Measurements from ENCODE around the gene THAP4.

DNA sequence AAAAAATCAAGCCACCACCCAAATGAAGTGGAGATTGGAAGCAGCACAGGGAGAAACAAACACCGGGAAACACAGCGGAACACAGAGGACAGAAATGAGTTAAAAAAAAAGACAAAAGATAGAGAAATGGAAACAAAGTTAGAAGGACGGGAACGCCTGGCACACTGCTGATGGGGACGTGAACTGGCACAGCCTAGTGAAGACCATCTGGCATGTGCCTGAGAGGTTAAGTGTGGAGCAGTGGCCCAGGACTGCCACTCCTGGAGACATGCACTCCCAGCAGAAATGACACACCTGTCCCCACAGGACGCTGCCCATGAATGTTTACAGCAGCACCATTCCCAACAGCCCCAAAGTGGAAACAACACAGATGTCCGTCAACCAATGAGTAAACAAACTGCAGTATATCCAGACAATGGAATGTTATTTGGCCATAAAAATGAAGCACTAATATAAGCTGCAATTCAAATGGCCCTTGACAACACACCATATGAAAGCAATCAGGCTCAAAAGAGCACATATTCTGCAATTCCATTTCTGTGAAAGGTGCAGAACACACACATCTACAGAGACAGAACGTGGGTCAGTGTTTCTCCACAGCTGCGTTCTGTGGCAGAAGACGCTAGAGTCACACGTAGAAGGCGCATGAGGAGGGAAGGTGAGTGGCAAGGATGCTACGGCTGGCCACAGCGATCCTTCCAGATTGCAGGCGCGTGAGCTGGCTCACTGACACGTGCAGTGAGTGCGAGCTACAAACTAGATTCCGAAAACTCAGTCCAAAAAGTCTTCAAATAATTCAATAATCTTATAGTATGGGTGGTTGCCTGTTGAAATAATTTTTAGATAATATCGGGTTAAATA lies 24.6 kb downstream of the THAP4 start:
- TF ChIP-seq, protein P1, sequence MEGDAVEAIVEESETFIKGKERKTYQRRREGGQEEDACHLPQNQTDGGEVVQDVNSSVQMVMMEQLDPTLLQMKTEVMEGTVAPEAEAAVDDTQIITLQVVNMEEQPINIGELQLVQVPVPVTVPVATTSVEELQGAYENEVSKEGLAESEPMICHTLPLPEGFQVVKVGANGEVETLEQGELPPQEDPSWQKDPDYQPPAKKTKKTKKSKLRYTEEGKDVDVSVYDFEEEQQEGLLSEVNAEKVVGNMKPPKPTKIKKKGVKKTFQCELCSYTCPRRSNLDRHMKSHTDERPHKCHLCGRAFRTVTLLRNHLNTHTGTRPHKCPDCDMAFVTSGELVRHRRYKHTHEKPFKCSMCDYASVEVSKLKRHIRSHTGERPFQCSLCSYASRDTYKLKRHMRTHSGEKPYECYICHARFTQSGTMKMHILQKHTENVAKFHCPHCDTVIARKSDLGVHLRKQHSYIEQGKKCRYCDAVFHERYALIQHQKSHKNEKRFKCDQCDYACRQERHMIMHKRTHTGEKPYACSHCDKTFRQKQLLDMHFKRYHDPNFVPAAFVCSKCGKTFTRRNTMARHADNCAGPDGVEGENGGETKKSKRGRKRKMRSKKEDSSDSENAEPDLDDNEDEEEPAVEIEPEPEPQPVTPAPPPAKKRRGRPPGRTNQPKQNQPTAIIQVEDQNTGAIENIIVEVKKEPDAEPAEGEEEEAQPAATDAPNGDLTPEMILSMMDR (IDR thresholded peaks at IDR 0.05): no peak
- no peak for TF ChIP-seq EZH2phosphoT487 (IDR thresholded peaks at IDR 0.05; ENCODE audit: borderline replicate concordance, low read depth)
